ENCODE measurements around the gene ANKMY2.

ANKMY2 gene

GRCh38 chr7:16579216-16579615 lies 66.3 kb downstream of the ANKMY2 start:
- DNase-seq (ENCODE audit: low spot score), result no peak

GRCh38 chr7:16571941-16572340 lies 73.6 kb downstream of the ANKMY2 start:
- DNase-seq (ENCODE audit: low spot score), result no peak

- peak; percentile 46 for DNase-seq (ENCODE audit: low spot score)
Observed at GRCh38 chr7:16564909-16565426, 80.6 kb downstream of the ANKMY2 start.

GRCh38 chr7:16564023-16564380 lies 81.6 kb downstream of the ANKMY2 start:
- DNase-seq (ENCODE audit: low spot score), result no peak

- DNase-seq (ENCODE audit: low spot score), result no peak
Observed at GRCh38 chr7:16563281-16564022, 82.1 kb downstream of the ANKMY2 start.

GRCh38 chr7:16562456-16563220 lies 82.9 kb downstream of the ANKMY2 start:
- no peak for DNase-seq (ENCODE audit: low spot score)

- DNase-seq (ENCODE audit: low spot score), result no peak
Observed at GRCh38 chr7:16561943-16562342, 83.6 kb downstream of the ANKMY2 start.

GRCh38 chr7:16559497-16560179 lies 85.9 kb downstream of the ANKMY2 start:
- no peak for DNase-seq (ENCODE audit: low spot score)

GRCh38 chr7:16558761-16559302 lies 86.7 kb downstream of the ANKMY2 start:
- DNase-seq (ENCODE audit: low spot score), result no peak

GRCh38 chr7:16556359-16556758 lies 89.2 kb downstream of the ANKMY2 start:
- DNase-seq (ENCODE audit: low spot score), result no peak

GRCh38 chr7:16554518-16555236 lies 90.9 kb downstream of the ANKMY2 start:
- no peak for DNase-seq (ENCODE audit: low spot score)

GRCh38 chr7:16550671-16551070 lies 94.9 kb downstream of the ANKMY2 start:
- DNase-seq (ENCODE audit: low spot score), result no peak
